Loucy (cell line): ENCODE results near the gene CNN2.

Experiments used
- H2AFZ ChIP-seq: fragments of 200-600 bp; sonication (generic); 2 replicates; pipeline ENCODE4 v1.6.0; 2016; ENCODE audit warnings: antibody characterized with exemption, mild to moderate bottlenecking, low read length, moderate library complexity
- H3F3A ChIP-seq: fragments of 200-600 bp; 2 replicates; pipeline ENCODE4 v1.6.0; 2016; ENCODE audit warnings: antibody characterized with exemption, low read depth, mild to moderate bottlenecking
- H3K27me3 ChIP-seq: fragments of 200-600 bp; sonication (generic); 2 replicates; pipeline ENCODE4 v1.6.1; 2014; ENCODE audit warnings: low read length, mild to moderate bottlenecking; ENCODE audit not compliant: insufficient read depth, poor library complexity, severe bottlenecking
- H3K36me3 ChIP-seq: fragments of 200-600 bp; sonication (generic); 2 replicates; pipeline ENCODE4 v1.6.1; 2016; ENCODE audit warnings: low read length; ENCODE audit not compliant: insufficient read depth
- H3K4me1 ChIP-seq: fragments of 200-600 bp; sonication (generic); 2 replicates; pipeline ENCODE4 v1.5.1; 2014; ENCODE audit warnings: low read length, mild to moderate bottlenecking; ENCODE audit not compliant: insufficient read depth, poor library complexity, severe bottlenecking
- H3K4me2 ChIP-seq: fragments of 200-600 bp; sonication (generic); 2 replicates; pipeline ENCODE4 v1.6.0; 2014; ENCODE audit warnings: antibody characterized with exemption, low read length, low read depth, mild to moderate bottlenecking; ENCODE audit not compliant: poor library complexity, severe bottlenecking
- H3K4me3 ChIP-seq: fragments of 200-600 bp; sonication (generic); 2 replicates; pipeline ENCODE4 v1.5.1; 2014; ENCODE audit warnings: low read length, mild to moderate bottlenecking, mixed read lengths; ENCODE audit not compliant: poor library complexity, severe bottlenecking
- H3K79me2 ChIP-seq: fragments of 200-600 bp; sonication (generic); 2 replicates; pipeline ENCODE4 v1.6.1; 2014; ENCODE audit warnings: low read length; ENCODE audit not compliant: insufficient read depth
- H3K9ac ChIP-seq: fragments of 200-600 bp; sonication (generic); 2 replicates; pipeline ENCODE4 v1.6.0; 2014; ENCODE audit warnings: mild to moderate bottlenecking, low read depth, low read length, moderate library complexity; ENCODE audit not compliant: poor library complexity, severe bottlenecking
- H3K9me2 ChIP-seq: fragments of 200-600 bp; sonication (generic); replicated peaks from 2 replicates; pipeline ENCODE4 v1.6.1; 2016; ENCODE audit warnings: low read depth, low read length, mixed read lengths
- H3K9me3 ChIP-seq: fragments of 200-600 bp; sonication (generic); 2 replicates; pipeline ENCODE4 v1.6.1; 2014; ENCODE audit warnings: mild to moderate bottlenecking, antibody characterized with exemption, low read length, low read depth; ENCODE audit not compliant: insufficient read depth
- H4K20me1 ChIP-seq: fragments of 200-600 bp; sonication (generic); 2 replicates; pipeline ENCODE4 v1.6.0; 2014; ENCODE audit warnings: antibody characterized with exemption, low read length, mild to moderate bottlenecking; ENCODE audit not compliant: insufficient read depth, poor library complexity, severe bottlenecking
- EZH2phosphoT487 ChIP-seq: fragments of 200-600 bp; IDR thresholded peaks from 2 replicates; pipeline ENCODE4 v1.6.1; 2018; ENCODE audit warnings: antibody characterized with exemption, mild to moderate bottlenecking, moderate library complexity, borderline replicate concordance
- TF ChIP-seq, protein P1 (sequence below): fragments of 200-600 bp; sonication (generic); conservative IDR thresholded peaks from 2 replicates; pipeline ENCODE4 v1.5.1; 2014; ENCODE audit warnings: mild to moderate bottlenecking, antibody characterized with exemption, low read length

Gene CNN2

DNA sequence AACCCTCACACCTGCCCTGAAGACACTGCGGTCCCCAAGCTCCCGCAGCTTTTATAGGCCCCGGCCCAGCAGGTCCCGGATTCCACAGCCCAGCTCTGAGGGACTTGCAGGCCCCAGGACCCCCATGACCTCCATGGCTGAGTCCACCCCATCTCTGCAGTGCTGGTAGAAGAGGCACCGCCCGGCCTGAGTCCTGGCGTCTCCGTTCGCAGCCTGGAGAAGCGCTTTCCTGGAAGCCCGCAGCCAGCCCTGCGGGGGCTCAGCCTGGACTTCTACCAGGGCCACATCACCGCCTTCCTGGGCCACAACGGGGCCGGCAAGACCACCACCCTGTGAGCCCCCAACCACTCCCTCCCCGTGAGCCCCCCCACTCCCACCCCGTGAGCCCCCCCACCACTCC lies 22.7 kb downstream of the CNN2 start:
- TF ChIP-seq, protein P1, sequence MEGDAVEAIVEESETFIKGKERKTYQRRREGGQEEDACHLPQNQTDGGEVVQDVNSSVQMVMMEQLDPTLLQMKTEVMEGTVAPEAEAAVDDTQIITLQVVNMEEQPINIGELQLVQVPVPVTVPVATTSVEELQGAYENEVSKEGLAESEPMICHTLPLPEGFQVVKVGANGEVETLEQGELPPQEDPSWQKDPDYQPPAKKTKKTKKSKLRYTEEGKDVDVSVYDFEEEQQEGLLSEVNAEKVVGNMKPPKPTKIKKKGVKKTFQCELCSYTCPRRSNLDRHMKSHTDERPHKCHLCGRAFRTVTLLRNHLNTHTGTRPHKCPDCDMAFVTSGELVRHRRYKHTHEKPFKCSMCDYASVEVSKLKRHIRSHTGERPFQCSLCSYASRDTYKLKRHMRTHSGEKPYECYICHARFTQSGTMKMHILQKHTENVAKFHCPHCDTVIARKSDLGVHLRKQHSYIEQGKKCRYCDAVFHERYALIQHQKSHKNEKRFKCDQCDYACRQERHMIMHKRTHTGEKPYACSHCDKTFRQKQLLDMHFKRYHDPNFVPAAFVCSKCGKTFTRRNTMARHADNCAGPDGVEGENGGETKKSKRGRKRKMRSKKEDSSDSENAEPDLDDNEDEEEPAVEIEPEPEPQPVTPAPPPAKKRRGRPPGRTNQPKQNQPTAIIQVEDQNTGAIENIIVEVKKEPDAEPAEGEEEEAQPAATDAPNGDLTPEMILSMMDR, result no peak
- no peak for TF ChIP-seq EZH2phosphoT487
- no peaks in the 10 kb centered on the region for H3K4me1 ChIP-seq
- H3K4me2 ChIP-seq, result no peak overlapping the region
- no peaks in the 10 kb centered on the region for H3K9me2 ChIP-seq
- no peaks in the 10 kb centered on the region for H3K9me3 ChIP-seq
- no peak overlapping the region for H3K4me3 ChIP-seq
- H3K27me3 ChIP-seq, result no peaks in the 10 kb centered on the region
- H3K36me3 ChIP-seq, result no peaks in the 10 kb centered on the region
- H4K20me1 ChIP-seq, result no peaks in the 10 kb centered on the region
- H3K79me2 ChIP-seq, result no peaks in the 10 kb centered on the region
- H2AFZ ChIP-seq, result no peak overlapping the region
- H3F3A ChIP-seq, result no peaks in the 10 kb centered on the region
- H3K9ac ChIP-seq, result no peak overlapping the region

DNA sequence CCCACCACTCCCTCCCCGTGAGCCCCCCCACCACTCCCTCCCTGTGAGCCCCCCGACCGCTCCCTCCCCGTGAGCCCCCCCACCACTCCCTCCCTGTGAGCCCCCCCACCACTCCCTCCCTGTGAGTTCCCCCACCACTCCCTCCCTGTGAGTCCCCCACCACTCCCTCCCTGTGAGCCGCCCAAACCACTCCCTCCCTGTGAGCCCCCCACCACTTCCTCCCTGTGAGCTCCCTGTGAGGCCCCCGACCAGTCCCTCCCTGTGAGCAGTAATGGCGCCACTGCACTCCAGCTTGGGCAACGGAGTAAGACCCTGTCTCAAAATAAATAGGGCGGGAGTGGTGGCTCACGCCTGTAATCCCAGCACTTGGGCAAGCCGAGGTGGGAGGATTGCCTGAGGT lies 23.4 kb downstream of the CNN2 start:
- Histone ChIP-seq H3K4me3 (no peak overlapping the region), H4K20me1 (no peaks in the 10 kb centered on the region), H3K4me1 (no peaks in the 10 kb centered on the region), H3K36me3 (no peaks in the 10 kb centered on the region), H3K9ac (no peak overlapping the region), H3K9me2 (no peaks in the 10 kb centered on the region), H3K4me2 (no peak overlapping the region), H3F3A (no peaks in the 10 kb centered on the region), H3K9me3 (no peaks in the 10 kb centered on the region), H2AFZ (no peak overlapping the region), H3K79me2 (no peaks in the 10 kb centered on the region), H3K27me3 (no peaks in the 10 kb centered on the region)
- no peak for TF ChIP-seq EZH2phosphoT487
- TF ChIP-seq, protein P1, result no peak

DNA sequence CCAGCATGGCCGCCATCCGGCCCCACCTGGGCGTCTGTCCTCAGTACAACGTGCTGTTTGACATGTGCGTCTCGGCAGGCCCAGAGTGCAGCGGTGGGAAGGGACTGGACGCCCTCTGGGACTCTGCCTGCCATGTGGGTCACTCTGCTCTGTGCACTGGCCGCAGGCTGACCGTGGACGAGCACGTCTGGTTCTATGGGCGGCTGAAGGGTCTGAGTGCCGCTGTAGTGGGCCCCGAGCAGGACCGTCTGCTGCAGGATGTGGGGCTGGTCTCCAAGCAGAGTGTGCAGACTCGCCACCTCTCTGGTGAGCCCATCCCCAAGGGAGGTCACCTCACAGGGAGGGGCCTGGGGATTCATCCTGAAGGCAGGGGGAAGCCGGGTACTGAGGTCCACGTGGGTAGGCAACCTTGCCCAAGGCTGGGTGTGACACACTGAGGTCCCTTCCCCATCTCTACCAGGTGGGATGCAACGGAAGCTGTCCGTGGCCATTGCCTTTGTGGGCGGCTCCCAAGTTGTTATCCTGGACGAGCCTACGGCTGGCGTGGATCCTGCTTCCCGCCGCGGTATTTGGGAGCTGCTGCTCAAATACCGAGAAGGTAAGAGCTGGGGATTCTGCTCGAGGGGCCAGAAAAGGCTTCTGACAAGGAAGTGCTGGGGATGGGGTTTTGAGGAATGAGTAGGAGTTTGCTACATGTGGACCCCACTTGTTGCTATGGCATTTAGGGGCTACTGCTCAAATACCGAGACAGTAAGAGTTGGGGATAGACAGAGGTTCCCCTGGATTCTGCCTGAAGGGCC lies 24.8 kb downstream of the CNN2 start:
- H3K36me3 ChIP-seq, result no peaks in the 10 kb centered on the region
- no peaks in the 10 kb centered on the region for H3F3A ChIP-seq
- H2AFZ ChIP-seq, result no peak overlapping the region

More for the DNA sequence above, 24.8 kb downstream of the CNN2 start:
- H3K9ac ChIP-seq, result no peak overlapping the region
- no peaks in the 10 kb centered on the region for H3K79me2 ChIP-seq
- H3K4me3 ChIP-seq, result no peak overlapping the region
- no peaks in the 10 kb centered on the region for H3K4me1 ChIP-seq
- TF ChIP-seq EZH2phosphoT487, result no peak
- TF ChIP-seq, protein P1, result no peak
- no peak overlapping the region for H3K4me2 ChIP-seq
- H4K20me1 ChIP-seq, result no peaks in the 10 kb centered on the region
- no peaks in the 10 kb centered on the region for H3K9me3 ChIP-seq
- H3K27me3 ChIP-seq, result no peaks in the 10 kb centered on the region
- no peaks in the 10 kb centered on the region for H3K9me2 ChIP-seq
